HEK293 (cell line): ENCODE results near the gene KIAA0319L.

Experiments used
- GLIS1 ChIP-seq: fragments of 450-650 bp; formaldehyde crosslinking; IDR thresholded peaks from 2 replicates; pipeline ENCODE4 v1.5.1; 2016; ENCODE audit warnings: missing biosample characterization, missing genetic modification characterization
- HOXD13 ChIP-seq: sonication (generic); formaldehyde crosslinking; IDR thresholded peaks from 2 replicates; pipeline ENCODE4 v1.8.0; 2022; ENCODE audit warnings: missing genetic modification reagents, borderline replicate concordance
- KLF8 ChIP-seq: fragments of 450-650 bp; formaldehyde crosslinking; IDR thresholded peaks from 2 replicates; pipeline ENCODE4 v1.5.1; 2016; ENCODE audit warnings: missing biosample characterization, missing genetic modification characterization
- PRDM4 ChIP-seq: fragments of 450-650 bp; formaldehyde crosslinking; IDR thresholded peaks from 2 replicates; pipeline ENCODE4 v1.5.1; 2017; ENCODE audit warnings: missing biosample characterization, missing genetic modification characterization
- REST ChIP-seq: fragments of 450-650 bp; formaldehyde crosslinking; IDR thresholded peaks from 2 replicates; pipeline ENCODE4 v1.5.1; 2016; ENCODE audit warnings: missing biosample characterization, missing genetic modification characterization
- SETDB1 ChIP-seq: IDR thresholded peaks from one replicate; pipeline ENCODE4 v1.6.1; 2017; ENCODE audit warnings: mild to moderate bottlenecking, low read length, moderate library complexity, mixed read lengths; ENCODE audit not compliant: insufficient read length
- ZBTB17 ChIP-seq: fragments of 450-650 bp; formaldehyde crosslinking; IDR thresholded peaks from 2 replicates; pipeline ENCODE4 v1.5.1; 2016; ENCODE audit warnings: missing biosample characterization, missing genetic modification characterization
- ZBTB44 ChIP-seq: fragments of 450-650 bp; IDR thresholded peaks from 2 replicates; pipeline ENCODE4 v1.5.1; 2018; ENCODE audit warnings: missing biosample characterization, mild to moderate bottlenecking, missing genetic modification characterization
- ZBTB7A ChIP-seq: fragments of 450-650 bp; formaldehyde crosslinking; IDR thresholded peaks from 2 replicates; pipeline ENCODE4 v1.5.1; 2016; ENCODE audit warnings: low read depth, missing biosample characterization, missing genetic modification characterization
- ZBTB8A ChIP-seq: fragments of 450-650 bp; formaldehyde crosslinking; IDR thresholded peaks from 2 replicates; pipeline ENCODE4 v1.5.1; 2016; ENCODE audit warnings: missing biosample characterization, missing genetic modification characterization
- ZEB2 ChIP-seq: fragments of 450-650 bp; formaldehyde crosslinking; IDR thresholded peaks from 2 replicates; pipeline ENCODE4 v1.5.1; 2016; ENCODE audit warnings: missing biosample characterization, missing genetic modification characterization
- ZNF133 ChIP-seq: fragments of 450-650 bp; formaldehyde crosslinking; IDR thresholded peaks from 2 replicates; pipeline ENCODE4 v1.5.1; 2016; ENCODE audit warnings: missing biosample characterization, missing genetic modification characterization
- ZNF174 ChIP-seq: fragments of 450-650 bp; formaldehyde crosslinking; IDR thresholded peaks from 2 replicates; pipeline ENCODE4 v1.5.0; 2017; ENCODE audit warnings: missing biosample characterization, mild to moderate bottlenecking, missing genetic modification characterization
- ZNF184 ChIP-seq: fragments of 450-650 bp; IDR thresholded peaks from 2 replicates; pipeline ENCODE4 v1.5.1; 2018; ENCODE audit warnings: missing biosample characterization, mild to moderate bottlenecking, missing genetic modification characterization
- ZNF24 ChIP-seq: fragments of 450-650 bp; formaldehyde crosslinking; IDR thresholded peaks from 2 replicates; pipeline ENCODE4 v1.5.1; 2016; ENCODE audit warnings: missing biosample characterization, missing genetic modification characterization
- ZNF362 ChIP-seq: fragments of 450-650 bp; formaldehyde crosslinking; IDR thresholded peaks from 2 replicates; pipeline ENCODE4 v1.5.1; 2016; ENCODE audit warnings: missing biosample characterization, missing genetic modification characterization
- ZNF398 ChIP-seq: fragments of 450-650 bp; formaldehyde crosslinking; IDR thresholded peaks from 2 replicates; pipeline ENCODE4 v1.5.1; 2017; ENCODE audit warnings: missing biosample characterization, missing genetic modification characterization
- ZNF404 ChIP-seq: fragments of 450-650 bp; formaldehyde crosslinking; IDR thresholded peaks from 2 replicates; pipeline ENCODE4 v1.5.1; 2017; ENCODE audit warnings: missing biosample characterization, missing genetic modification characterization
- ZNF623 ChIP-seq: fragments of 450-650 bp; formaldehyde crosslinking; IDR thresholded peaks from 2 replicates; pipeline ENCODE4 v1.5.1; 2016; ENCODE audit warnings: missing biosample characterization, missing genetic modification characterization
- ZNF660 ChIP-seq: fragments of 450-650 bp; IDR thresholded peaks from 2 replicates; pipeline ENCODE4 v1.5.1; 2018; ENCODE audit warnings: missing biosample characterization, mild to moderate bottlenecking, missing genetic modification characterization
- ZNF670 ChIP-seq: fragments of 450-650 bp; formaldehyde crosslinking; IDR thresholded peaks from 2 replicates; pipeline ENCODE4 v1.5.1; 2016; ENCODE audit warnings: missing biosample characterization, missing genetic modification characterization, low read depth
- ZNF677 ChIP-seq: fragments of 450-650 bp; IDR thresholded peaks from 2 replicates; pipeline ENCODE4 v1.5.0; 2018; ENCODE audit warnings: missing biosample characterization, mild to moderate bottlenecking, missing genetic modification characterization, moderate library complexity
- ZNF692 ChIP-seq: fragments of 450-650 bp; formaldehyde crosslinking; IDR thresholded peaks from 2 replicates; pipeline ENCODE4 v1.5.1; 2016; ENCODE audit warnings: missing biosample characterization, missing genetic modification characterization
- ZSCAN23 ChIP-seq: fragments of 450-650 bp; formaldehyde crosslinking; IDR thresholded peaks from 2 replicates; pipeline ENCODE4 v1.5.1; 2016; ENCODE audit warnings: missing biosample characterization, missing genetic modification characterization
- ZSCAN5A ChIP-seq: fragments of 450-650 bp; formaldehyde crosslinking; IDR thresholded peaks from 2 replicates; pipeline ENCODE4 v1.5.1; 2016; ENCODE audit warnings: missing biosample characterization, missing genetic modification characterization

KIAA0319L gene

GRCh38 chr1:35505911-35506798, 51.0 kb downstream of the KIAA0319L start (continued):
- TF ChIP-seq ZNF362 (tag by site-specific recombination): no peak
- no peak for TF ChIP-seq ZBTB8A (tag by site-specific recombination)
- peak; percentile 74 for TF ChIP-seq PRDM4 (tag by site-specific recombination)
- TF ChIP-seq ZNF670 (tag by site-specific recombination): no peak
- no peak for TF ChIP-seq ZSCAN5A (tag by site-specific recombination)
- peak; percentile 90 for TF ChIP-seq GLIS1 (tag by site-specific recombination)
- no peak for TF ChIP-seq HOXD13 (CRISPR knock-in tag)
- TF ChIP-seq ZEB2 (tag by site-specific recombination): peak; percentile 94
- TF ChIP-seq ZNF404 (tag by site-specific recombination): no peak
- TF ChIP-seq ZNF623: no peak
- no peak for TF ChIP-seq SETDB1
- 0 out of 2 replicates have a peak, but pooled peaks have one; percentile 29 for TF ChIP-seq ZNF184 (tag by site-specific recombination)
- TF ChIP-seq ZNF174: no peak
- TF ChIP-seq ZNF24 (tag by site-specific recombination): peak; percentile 90
- TF ChIP-seq KLF8 (tag by site-specific recombination): peak; percentile 62
- no peak for TF ChIP-seq ZNF133 (tag by site-specific recombination)
- no peak for TF ChIP-seq REST
- TF ChIP-seq ZNF692 (tag by site-specific recombination): peak; percentile 70; the same call in 1 of the 2 replicates
- no peak for TF ChIP-seq ZNF398 (tag by site-specific recombination)
- peak; percentile 88; the same call in 1 of the 2 replicates for TF ChIP-seq ZSCAN23
- TF ChIP-seq ZNF660 (tag by site-specific recombination): 0 out of 2 replicates have a peak, but pooled peaks have one; percentile 61
- 0 out of 2 replicates have a peak, but pooled peaks have one; percentile 28 for TF ChIP-seq ZBTB44 (tag by site-specific recombination)
- TF ChIP-seq ZNF677: no peak
- peak; percentile 72 for TF ChIP-seq ZBTB17 (tag by site-specific recombination)
- TF ChIP-seq ZBTB7A: no peak
